GM13976 (cell line): ENCODE data around the gene SECISBP2L.

ENCODE experiments used
- DNase-seq: peaks from one replicate; pipeline ENCODE4 v3.0.0; 2012; ENCODE audit warnings: low spot score
- in situ Hi-C: fragments of 300-500 bp; cut with MboI; formaldehyde crosslinking; loops from one replicate; pipeline ENCODE4 v1.12.0; 2022; ENCODE audit warnings: low sequenced_read_pairs, mixed read lengths, inconsistent platforms; ENCODE audit not compliant: unreplicated experiment
- TF ChIP-seq, protein P1 (sequence below): IDR thresholded peaks from 2 replicates; pipeline ENCODE4 v1.5.1; 2012; ENCODE audit warnings: borderline replicate concordance, mild to moderate bottlenecking; ENCODE audit not compliant: insufficient read depth; ENCODE audit errors: extremely low read depth, missing control alignments, control extremely low read depth

SECISBP2L gene, protein sequence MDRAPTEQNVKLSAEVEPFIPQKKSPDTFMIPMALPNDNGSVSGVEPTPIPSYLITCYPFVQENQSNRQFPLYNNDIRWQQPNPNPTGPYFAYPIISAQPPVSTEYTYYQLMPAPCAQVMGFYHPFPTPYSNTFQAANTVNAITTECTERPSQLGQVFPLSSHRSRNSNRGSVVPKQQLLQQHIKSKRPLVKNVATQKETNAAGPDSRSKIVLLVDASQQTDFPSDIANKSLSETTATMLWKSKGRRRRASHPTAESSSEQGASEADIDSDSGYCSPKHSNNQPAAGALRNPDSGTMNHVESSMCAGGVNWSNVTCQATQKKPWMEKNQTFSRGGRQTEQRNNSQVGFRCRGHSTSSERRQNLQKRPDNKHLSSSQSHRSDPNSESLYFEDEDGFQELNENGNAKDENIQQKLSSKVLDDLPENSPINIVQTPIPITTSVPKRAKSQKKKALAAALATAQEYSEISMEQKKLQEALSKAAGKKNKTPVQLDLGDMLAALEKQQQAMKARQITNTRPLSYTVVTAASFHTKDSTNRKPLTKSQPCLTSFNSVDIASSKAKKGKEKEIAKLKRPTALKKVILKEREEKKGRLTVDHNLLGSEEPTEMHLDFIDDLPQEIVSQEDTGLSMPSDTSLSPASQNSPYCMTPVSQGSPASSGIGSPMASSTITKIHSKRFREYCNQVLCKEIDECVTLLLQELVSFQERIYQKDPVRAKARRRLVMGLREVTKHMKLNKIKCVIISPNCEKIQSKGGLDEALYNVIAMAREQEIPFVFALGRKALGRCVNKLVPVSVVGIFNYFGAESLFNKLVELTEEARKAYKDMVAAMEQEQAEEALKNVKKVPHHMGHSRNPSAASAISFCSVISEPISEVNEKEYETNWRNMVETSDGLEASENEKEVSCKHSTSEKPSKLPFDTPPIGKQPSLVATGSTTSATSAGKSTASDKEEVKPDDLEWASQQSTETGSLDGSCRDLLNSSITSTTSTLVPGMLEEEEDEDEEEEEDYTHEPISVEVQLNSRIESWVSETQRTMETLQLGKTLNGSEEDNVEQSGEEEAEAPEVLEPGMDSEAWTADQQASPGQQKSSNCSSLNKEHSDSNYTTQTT

DNA sequence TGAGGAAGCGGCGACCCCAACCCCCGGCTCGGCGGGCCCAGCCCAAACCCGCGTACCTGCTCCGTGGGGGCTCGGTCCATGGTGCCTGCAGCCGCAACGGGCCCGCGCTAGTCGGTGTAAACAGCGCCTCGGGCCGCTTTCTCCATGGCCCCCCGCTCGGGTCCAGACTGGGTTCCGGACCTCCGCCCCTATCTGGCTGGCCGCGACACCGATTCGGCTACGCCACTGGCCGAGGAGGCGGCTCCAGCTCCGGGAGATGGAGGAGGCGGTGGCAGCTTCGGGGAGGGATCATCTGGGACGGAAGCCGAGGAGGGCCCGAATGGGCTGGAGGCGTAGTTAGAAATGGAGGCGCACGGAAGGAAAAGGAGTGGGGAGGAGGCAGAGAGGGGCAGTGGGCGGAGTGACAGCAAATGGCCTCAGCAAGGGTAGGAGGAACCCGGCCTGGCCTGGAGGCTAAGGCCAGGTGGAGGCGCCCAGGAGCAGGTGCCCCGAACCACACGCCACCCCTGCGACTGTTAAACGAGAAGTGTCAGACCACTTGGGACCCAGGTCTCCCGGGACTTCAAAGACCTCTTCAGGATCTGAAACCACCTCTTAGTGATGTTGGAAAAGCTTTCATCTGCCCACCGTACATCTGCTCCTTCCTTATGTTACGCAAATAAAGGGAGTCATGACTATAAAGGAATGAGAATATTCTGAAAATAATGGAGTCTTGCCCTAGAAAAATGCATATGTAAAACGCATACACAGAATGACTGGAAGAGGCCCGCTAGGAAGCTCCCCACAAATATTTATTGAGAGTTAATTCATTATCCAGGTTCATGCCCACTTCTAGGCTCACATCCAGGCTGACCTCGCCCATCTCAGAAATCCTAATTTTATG is at the start of gene SECISBP2L:
TSS of gene SECISBP2L (minus strand) at position 227 of the 883 bp plus-strand sequence. CDS start at position 80, 147 bp downstream.
- DNase-seq: peak; percentile 95
- TF ChIP-seq, protein P1, sequence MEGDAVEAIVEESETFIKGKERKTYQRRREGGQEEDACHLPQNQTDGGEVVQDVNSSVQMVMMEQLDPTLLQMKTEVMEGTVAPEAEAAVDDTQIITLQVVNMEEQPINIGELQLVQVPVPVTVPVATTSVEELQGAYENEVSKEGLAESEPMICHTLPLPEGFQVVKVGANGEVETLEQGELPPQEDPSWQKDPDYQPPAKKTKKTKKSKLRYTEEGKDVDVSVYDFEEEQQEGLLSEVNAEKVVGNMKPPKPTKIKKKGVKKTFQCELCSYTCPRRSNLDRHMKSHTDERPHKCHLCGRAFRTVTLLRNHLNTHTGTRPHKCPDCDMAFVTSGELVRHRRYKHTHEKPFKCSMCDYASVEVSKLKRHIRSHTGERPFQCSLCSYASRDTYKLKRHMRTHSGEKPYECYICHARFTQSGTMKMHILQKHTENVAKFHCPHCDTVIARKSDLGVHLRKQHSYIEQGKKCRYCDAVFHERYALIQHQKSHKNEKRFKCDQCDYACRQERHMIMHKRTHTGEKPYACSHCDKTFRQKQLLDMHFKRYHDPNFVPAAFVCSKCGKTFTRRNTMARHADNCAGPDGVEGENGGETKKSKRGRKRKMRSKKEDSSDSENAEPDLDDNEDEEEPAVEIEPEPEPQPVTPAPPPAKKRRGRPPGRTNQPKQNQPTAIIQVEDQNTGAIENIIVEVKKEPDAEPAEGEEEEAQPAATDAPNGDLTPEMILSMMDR: peak; percentile 79
- in situ Hi-C loops: no loop called here

DNA sequence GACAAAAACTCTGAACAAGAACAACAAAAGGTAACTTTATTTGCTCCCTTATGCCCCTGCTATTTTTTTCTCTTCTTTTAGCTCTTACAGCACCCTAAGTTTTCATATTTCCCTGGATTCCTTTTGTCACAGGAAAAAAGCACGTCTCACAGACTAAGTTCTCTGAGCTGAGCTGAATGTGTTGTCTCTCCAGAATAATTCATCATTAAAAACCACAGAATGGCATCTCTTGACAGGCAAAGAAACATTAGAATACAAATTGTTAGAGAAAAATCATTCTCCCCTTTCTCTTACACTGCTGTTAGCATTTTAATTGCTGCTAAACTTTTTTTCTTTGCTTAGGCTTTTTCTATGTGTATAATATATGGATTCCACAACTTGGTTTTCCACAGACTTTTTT is 48.7 kb upstream of the SECISBP2L start:
- TF ChIP-seq, protein P1: no peak
- DNase-seq: no peak
- in situ Hi-C loops: loop anchor here (25.0 kb wide), 1 partner anchor 1042 kb away; no protein-coding TSS in a partner anchor

DNA sequence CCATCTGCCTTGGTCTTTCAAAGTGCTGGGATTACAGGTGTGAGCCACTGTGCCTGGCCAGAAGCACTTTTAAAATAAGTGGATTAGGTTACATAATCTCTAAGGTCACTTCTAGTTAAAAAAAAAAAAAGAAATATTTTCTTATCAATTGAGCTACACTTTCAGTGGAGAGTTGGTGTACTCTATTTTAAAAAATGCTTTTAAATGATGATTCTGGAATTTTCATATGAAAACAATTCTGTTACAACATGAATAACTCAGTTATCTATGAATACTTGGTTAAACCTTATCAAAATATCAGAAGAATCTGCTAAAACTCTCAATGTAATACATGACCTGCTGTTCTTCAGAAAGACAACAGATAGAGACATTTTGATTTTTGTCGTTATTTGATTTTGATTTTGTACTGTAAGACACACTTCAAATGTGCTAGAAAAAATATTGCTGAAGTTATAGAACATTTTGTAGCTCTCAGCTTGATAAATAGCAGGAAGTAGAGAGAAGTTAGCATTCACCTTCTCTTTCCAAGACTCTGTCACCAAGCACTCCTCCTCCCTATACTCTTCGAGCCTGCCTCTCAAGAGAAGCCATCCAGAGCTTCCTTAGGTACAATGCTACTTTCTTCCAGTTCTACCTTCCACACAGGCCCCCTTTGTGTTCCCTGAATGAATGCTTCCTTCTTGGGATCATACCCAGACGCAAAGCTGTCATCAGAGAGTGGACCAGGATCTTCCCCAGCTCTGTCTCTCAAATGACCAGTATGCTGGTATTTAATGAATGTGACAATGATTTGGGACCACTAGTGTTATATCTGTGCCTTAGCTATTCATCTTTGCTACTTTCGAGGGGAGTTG is 47.2 kb upstream of the SECISBP2L start:
- TF ChIP-seq, protein P1: no peak
- in situ Hi-C loops: loop anchor here (25.0 kb wide), 1 partner anchor 1044 kb away; no protein-coding TSS in a partner anchor
- DNase-seq: no peak

DNA sequence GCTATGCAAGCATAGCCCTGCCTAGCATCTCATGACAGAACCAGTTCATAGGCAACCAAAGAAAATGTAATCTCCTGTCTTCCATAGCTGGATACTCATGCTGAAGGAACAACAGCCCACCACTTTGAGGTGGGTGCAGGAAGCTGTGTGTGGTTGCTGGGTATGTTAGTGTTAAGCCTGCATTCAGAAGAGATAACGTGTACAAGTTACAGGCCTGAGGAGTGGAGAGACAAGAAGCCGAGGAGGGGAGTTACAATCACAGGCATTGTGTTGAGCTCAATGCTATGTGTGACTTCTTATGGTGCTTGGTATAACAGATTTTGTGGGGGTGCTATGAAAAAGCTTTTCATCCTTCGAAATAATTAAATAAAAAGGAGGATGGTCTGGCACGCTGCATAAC is 42.8 kb upstream of the SECISBP2L start:
- in situ Hi-C loops: loop anchor here (25.0 kb wide), 1 partner anchor 1048 kb away; no protein-coding TSS in a partner anchor
- DNase-seq: no peak
- TF ChIP-seq, protein P1: no peak

DNA sequence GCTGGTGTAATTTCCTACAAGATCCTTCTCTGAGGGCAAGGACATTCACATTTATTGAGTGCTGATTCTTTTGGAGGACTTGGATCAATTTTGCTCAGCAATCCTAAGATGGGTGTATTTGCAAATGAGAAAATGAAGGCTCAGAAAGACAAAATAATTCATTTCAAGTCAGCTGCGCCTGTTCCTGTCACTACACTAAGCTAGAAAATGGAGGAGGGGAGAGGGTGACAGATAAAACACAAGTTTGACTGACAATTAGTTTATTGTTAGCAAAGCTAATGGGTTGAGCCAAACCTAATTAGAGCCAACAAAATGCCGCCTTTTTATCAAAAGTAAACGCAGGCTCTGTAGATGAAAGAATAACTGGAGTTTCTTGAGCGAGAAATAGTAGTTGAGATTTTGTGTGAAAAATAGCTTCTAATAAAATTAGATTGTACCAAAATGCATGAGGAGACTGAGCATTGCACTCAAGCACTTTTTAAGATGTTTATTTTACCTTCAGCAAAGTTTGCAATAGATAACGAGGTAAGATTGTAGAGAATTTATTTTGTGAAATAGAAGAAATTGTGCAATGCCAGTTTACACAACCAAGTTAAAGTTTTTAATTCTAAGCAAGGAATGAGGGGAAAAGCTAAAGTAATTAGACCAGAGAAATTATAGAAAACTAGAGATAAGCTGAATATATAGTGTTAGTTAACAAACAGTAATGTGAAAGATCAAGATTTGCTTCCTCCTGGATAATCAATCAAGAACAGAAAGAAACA is 39.6 kb upstream of the SECISBP2L start:
- in situ Hi-C loops: loop anchor here (25.0 kb wide), 1 partner anchor 1051 kb away; no protein-coding TSS in a partner anchor
- no peak for DNase-seq
- TF ChIP-seq, protein P1: no peak
